OCI-LY1 (cell line): ENCODE measurements around the gene C13orf42.

Source experiments
- H2AFZ ChIP-seq: fragments of 200-600 bp; sonication (generic), shearing (Covaris generic); 2 replicates; pipeline ENCODE4 v1.6.0; 2014; ENCODE audit warnings: antibody characterized with exemption, mild to moderate bottlenecking, low read length
- H3F3A ChIP-seq: fragments of 200-600 bp; sonication (generic), shearing (Covaris generic); 2 replicates; pipeline ENCODE4 v1.6.0; 2014; ENCODE audit warnings: mild to moderate bottlenecking, antibody characterized with exemption, low read length, moderate library complexity; ENCODE audit not compliant: insufficient read depth
- H3K27ac ChIP-seq: fragments of 200-600 bp; sonication (generic); 2 replicates; pipeline ENCODE4 v1.5.1; 2014; ENCODE audit warnings: low read length, mixed run types, mild to moderate bottlenecking, low read depth; ENCODE audit not compliant: poor library complexity, severe bottlenecking
- H3K27me3 ChIP-seq: fragments of 200-600 bp; sonication (generic); 2 replicates; pipeline ENCODE4 v1.6.0; 2014; ENCODE audit warnings: antibody characterized with exemption, mild to moderate bottlenecking, low read length, moderate library complexity; ENCODE audit not compliant: insufficient read depth
- H3K36me3 ChIP-seq: fragments of 200-600 bp; sonication (generic); 2 replicates; pipeline ENCODE4 v1.6.1; 2014; ENCODE audit warnings: mild to moderate bottlenecking, antibody characterized with exemption, low read length, moderate library complexity, mixed read lengths; ENCODE audit not compliant: insufficient read depth
- H3K4me1 ChIP-seq: fragments of 200-600 bp; sonication (generic); 2 replicates; pipeline ENCODE4 v1.5.1; 2014; ENCODE audit warnings: mild to moderate bottlenecking, low read length, moderate library complexity; ENCODE audit not compliant: insufficient read depth, severe bottlenecking
- H3K4me2 ChIP-seq: fragments of 200-600 bp; sonication (generic), shearing (Covaris generic); 2 replicates; pipeline ENCODE4 v1.6.1; 2014; ENCODE audit warnings: low read length
- H3K4me3 ChIP-seq: fragments of 200-600 bp; sonication (generic); 2 replicates; pipeline ENCODE4 v1.5.1; 2014; ENCODE audit warnings: low read length, low read depth, mild to moderate bottlenecking, mixed read lengths; ENCODE audit not compliant: poor library complexity, severe bottlenecking
- H3K79me2 ChIP-seq: fragments of 200-600 bp; shearing (Covaris generic); 2 replicates; pipeline ENCODE4 v1.6.1; 2016; ENCODE audit warnings: mixed run types, low read length, mixed read lengths; ENCODE audit not compliant: insufficient read depth
- H3K9ac ChIP-seq: fragments of 200-600 bp; sonication (generic), shearing (Covaris generic); 2 replicates; pipeline ENCODE4 v1.6.1; 2014; ENCODE audit warnings: mild to moderate bottlenecking, low read length, mixed read lengths
- H3K9me2 ChIP-seq: fragments of 200-600 bp; sonication (generic), shearing (Covaris generic); 2 replicates; pipeline ENCODE4 v1.6.1; 2014; ENCODE audit warnings: low read depth, mild to moderate bottlenecking, low read length, mixed read lengths
- H3K9me3 ChIP-seq: fragments of 200-600 bp; shearing (Covaris generic); 2 replicates; pipeline ENCODE4 v1.6.1; 2014; ENCODE audit warnings: low read length, mixed read lengths
- H4K20me1 ChIP-seq: fragments of 200-600 bp; sonication (generic), shearing (Covaris generic); 2 replicates; pipeline ENCODE4 v1.6.0; 2016; ENCODE audit warnings: mild to moderate bottlenecking, low read length; ENCODE audit not compliant: insufficient read depth
- CTCF ChIP-seq: fragments of 200-600 bp; sonication (generic), shearing (Covaris generic); IDR thresholded peaks from 2 replicates; pipeline ENCODE4 v1.5.1; 2017; ENCODE audit warnings: mild to moderate bottlenecking, antibody characterized with exemption, low read length, moderate library complexity, mixed read lengths
- EZH2 ChIP-seq: fragments of 200-600 bp; sonication (generic), shearing (Covaris generic); IDR thresholded peaks from 2 replicates; pipeline ENCODE4 v1.8.0; 2017; ENCODE audit warnings: borderline replicate concordance, mixed run types, mild to moderate bottlenecking, antibody characterized with exemption, low read length, moderate library complexity, mixed read lengths

C13orf42 gene

GRCh38 chr13:51068501-51068900 lies 42.6 kb downstream of the C13orf42 start:
- Histone ChIP-seq H3K4me1 (peaks cover 4% of the 10 kb centered on the region), H3K79me2 (no peaks in the 10 kb centered on the region), H2AFZ (no peak overlapping the region), H3K27me3 (no peaks in the 10 kb centered on the region), H3K9me3 (no peaks in the 10 kb centered on the region), H3K4me3 (no peak overlapping the region), H3F3A (no peaks in the 10 kb centered on the region), H3K27ac (no peak overlapping the region), H3K4me2 (no peak overlapping the region), H3K9me2 (no peaks in the 10 kb centered on the region), H4K20me1 (no peaks in the 10 kb centered on the region), H3K36me3 (no peaks in the 10 kb centered on the region), H3K9ac (no peak overlapping the region)
- no peak for TF ChIP-seq EZH2
- no peak for TF ChIP-seq CTCF

- Histone ChIP-seq H4K20me1 (no peaks in the 10 kb centered on the region), H3K4me1 (peaks cover 4% of the 10 kb centered on the region), H3K27me3 (no peaks in the 10 kb centered on the region), H3K36me3 (no peaks in the 10 kb centered on the region), H3K27ac (no peak overlapping the region), H3K4me3 (no peak overlapping the region), H3K9me3 (no peaks in the 10 kb centered on the region), H2AFZ (no peak overlapping the region), H3K79me2 (no peaks in the 10 kb centered on the region), H3K9ac (no peak overlapping the region), H3F3A (no peaks in the 10 kb centered on the region), H3K9me2 (no peaks in the 10 kb centered on the region), H3K4me2 (no peak overlapping the region)
- TF ChIP-seq EZH2 (no peak), CTCF (no peak)
Observed at GRCh38 chr13:51067706-51068105, 43.4 kb downstream of the C13orf42 start.

- H3K79me2 ChIP-seq = no peaks in the 10 kb centered on the region
- no peaks in the 10 kb centered on the region for H4K20me1 ChIP-seq
- no peak overlapping the region for H3K9ac ChIP-seq
- peaks cover 4% of the 10 kb centered on the region for H3K4me1 ChIP-seq
- H3K9me2 ChIP-seq = no peaks in the 10 kb centered on the region
- TF ChIP-seq CTCF = no peak
- TF ChIP-seq EZH2 = no peak
- H3K36me3 ChIP-seq = no peaks in the 10 kb centered on the region
- no peaks in the 10 kb centered on the region for H3K9me3 ChIP-seq
- no peaks in the 10 kb centered on the region for H3F3A ChIP-seq
- H3K4me2 ChIP-seq = no peak overlapping the region
- H3K4me3 ChIP-seq = no peak overlapping the region
- H3K27me3 ChIP-seq = no peaks in the 10 kb centered on the region; the same call in 1 of the 2 replicates
- H2AFZ ChIP-seq = no peak overlapping the region
- H3K27ac ChIP-seq = no peak overlapping the region
Observed at GRCh38 chr13:51067210-51067701, 43.8 kb downstream of the C13orf42 start.
